ENCODE results near the gene MYO1E.

GRCh38 chr15:59413577-59413976, 40.9 kb upstream of the MYO1E start:
- TF ChIP-seq, protein P1, sequence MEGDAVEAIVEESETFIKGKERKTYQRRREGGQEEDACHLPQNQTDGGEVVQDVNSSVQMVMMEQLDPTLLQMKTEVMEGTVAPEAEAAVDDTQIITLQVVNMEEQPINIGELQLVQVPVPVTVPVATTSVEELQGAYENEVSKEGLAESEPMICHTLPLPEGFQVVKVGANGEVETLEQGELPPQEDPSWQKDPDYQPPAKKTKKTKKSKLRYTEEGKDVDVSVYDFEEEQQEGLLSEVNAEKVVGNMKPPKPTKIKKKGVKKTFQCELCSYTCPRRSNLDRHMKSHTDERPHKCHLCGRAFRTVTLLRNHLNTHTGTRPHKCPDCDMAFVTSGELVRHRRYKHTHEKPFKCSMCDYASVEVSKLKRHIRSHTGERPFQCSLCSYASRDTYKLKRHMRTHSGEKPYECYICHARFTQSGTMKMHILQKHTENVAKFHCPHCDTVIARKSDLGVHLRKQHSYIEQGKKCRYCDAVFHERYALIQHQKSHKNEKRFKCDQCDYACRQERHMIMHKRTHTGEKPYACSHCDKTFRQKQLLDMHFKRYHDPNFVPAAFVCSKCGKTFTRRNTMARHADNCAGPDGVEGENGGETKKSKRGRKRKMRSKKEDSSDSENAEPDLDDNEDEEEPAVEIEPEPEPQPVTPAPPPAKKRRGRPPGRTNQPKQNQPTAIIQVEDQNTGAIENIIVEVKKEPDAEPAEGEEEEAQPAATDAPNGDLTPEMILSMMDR (IDR thresholded peaks at IDR 0.05; ENCODE audit: insufficient read depth, low read length, poor library complexity, severe bottlenecking), result no peak
- TF ChIP-seq EZH2phosphoT487 (conservative IDR thresholded peaks at IDR 0.05; ENCODE audit: low read length), result no peak
